HG03558 (cell line): Measurements from ENCODE around the gene SCAP.

Source experiments
- ATAC-seq: cut with Tn5 transposase; IDR thresholded peaks from one replicate; pipeline ENCODE4 v1.9.1; 2021; ENCODE audit warnings: moderate number of reproducible peaks; ENCODE audit not compliant: unreplicated experiment; ENCODE audit errors: extremely low read depth

SCAP gene

GRCh38 chr3:47404955-47405790 lies 70.6 kb downstream of the SCAP start:
- ATAC-seq: no peak

GRCh38 chr3:47404431-47404876 lies 71.3 kb downstream of the SCAP start:
- ATAC-seq: no peak

GRCh38 chr3:47399531-47400270 lies 76.0 kb downstream of the SCAP start:
- no peak for ATAC-seq

- ATAC-seq: no peak
These were observed 76.7 kb downstream of the SCAP start for GRCh38 chr3:47399016-47399415.

GRCh38 chr3:47398228-47398627 lies 77.5 kb downstream of the SCAP start:
- no peak for ATAC-seq

DNA sequence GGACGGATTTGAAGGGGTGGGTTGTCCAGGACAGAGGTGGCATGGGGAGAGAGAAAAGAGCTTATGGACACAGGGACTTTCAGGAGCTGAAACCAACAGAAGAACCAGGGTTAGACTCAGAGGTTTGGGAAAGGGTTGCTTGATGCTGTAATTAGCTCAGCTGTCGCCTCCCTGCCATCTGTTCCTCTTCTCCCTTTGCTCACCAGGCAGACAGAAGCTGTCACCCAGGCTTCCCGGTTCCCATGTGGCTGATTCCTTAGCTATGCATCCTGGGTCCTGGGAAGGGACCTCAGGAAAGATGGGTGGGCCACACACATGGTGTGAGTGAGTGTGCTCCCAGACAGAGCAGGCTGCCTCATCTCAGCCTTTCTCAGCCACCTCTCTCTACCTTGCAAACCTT lies 80.9 kb downstream of the SCAP start:
- no peak for ATAC-seq

- ATAC-seq: no peak
These were observed 81.4 kb downstream of the SCAP start for GRCh38 chr3:47394140-47394870.

DNA sequence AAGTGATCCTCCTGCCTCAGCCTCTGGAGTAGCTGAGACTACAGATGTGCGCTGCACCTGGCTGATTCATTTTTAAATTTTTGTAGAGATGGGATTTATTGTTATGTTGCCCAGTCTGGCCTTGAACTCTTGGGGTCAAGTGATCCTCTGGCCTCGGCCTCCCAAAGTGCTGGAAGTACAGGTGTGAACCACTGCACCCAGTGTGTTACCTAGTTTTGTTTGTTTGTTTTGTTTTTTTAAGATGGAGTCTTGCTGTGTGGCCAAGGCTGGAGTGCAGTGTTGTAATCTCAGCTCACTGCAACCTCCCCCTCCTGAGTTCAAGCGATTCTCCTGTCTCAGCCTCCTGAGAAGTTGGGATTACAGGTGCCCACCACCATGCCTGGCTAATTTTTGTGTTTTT lies 82.8 kb downstream of the SCAP start:
- no peak for ATAC-seq

- ATAC-seq: no peak
These were observed 89.9 kb downstream of the SCAP start for GRCh38 chr3:47385796-47386195.

- no peak for ATAC-seq
These were observed 90.7 kb downstream of the SCAP start for GRCh38 chr3:47385007-47385406.

GRCh38 chr3:47384425-47384824 lies 91.3 kb downstream of the SCAP start:
- ATAC-seq: no peak

DNA sequence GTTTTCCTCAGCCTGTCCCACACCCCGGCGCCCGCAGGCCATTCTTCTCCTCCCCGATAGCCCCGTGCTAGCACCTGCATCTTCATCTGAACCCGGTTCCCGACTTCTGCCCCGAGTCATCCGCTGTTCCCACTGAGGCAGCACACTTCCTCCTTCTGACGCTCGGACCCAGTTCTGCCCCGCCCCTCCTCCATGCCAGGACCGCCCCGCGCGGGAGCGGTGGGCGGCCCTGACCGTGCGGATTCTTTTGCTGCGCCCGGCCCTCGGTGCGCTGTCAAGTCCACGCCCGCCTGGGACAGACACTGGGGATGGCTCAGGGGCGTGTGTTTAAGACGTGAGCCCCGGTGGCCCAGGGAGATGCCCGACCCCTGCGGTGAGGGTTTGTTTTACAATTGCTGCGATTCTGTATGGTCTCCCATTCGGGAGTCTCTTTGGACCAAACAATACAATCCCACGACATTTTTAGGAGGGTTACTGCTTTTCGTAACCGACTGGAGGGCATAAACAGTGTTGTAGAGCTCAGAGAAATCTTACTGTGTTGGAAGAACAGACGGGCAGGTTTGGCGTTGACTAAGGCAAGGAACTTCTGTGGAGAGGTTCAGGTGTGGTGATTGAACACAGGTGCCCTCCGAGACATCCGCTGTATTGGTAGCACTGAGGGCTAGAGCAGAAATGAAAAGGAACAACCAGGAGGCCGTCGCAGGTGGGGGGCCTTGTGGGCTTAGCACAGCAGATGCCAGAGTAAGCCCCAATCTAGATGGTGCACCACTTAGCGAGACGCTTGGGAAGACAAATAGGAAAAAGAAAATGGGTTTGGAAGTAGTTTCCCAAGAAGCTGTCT lies 94.2 kb downstream of the SCAP start:
- peak; percentile 61 for ATAC-seq

DNA sequence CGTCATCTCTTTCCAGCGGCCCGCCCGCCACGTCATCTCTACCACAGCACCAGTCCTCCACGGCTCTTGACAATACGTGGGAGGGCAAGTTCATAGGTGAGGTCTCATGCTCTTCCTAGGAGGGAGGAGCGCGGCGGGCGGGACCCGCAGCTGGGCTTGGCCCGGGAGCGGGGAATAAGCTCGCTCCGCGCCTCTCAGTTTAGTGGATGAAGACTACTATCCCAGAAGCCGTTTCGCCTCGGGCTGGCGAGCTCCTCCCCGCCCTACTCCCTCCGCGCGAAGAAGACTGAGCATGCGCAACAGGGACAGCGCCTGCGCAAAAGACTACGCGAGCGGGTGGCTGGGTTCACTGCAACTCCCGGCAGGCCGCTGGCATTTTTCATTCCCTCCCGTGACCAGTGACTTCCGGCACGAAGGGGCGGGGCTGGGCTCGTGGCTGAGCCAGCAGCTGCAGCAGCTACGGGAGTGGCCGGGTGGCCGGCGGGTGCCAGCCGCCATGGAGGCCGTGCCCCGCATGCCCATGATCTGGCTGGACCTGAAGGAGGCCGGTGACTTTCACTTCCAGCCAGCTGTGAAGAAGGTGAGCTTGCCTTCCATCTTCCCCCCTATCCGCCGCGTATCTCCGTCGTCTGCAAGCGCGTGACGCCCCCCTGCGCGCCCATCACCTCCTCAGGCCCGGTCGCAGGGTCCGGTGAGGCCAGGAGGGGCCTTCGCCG lies 95.0 kb downstream of the SCAP start, which contains the start of gene PTPN23:
PTPN23 (plus strand) TSS at position 421 of the 716 bp plus-strand sequence; CDS start at position 497, 76 bp downstream.
- ATAC-seq: peak; percentile 51

GRCh38 chr3:47380026-47380600 lies 95.6 kb downstream of the SCAP start:
- no peak for ATAC-seq

- no peak for ATAC-seq
These were observed 96.3 kb downstream of the SCAP start for GRCh38 chr3:47379411-47379899.

DNA sequence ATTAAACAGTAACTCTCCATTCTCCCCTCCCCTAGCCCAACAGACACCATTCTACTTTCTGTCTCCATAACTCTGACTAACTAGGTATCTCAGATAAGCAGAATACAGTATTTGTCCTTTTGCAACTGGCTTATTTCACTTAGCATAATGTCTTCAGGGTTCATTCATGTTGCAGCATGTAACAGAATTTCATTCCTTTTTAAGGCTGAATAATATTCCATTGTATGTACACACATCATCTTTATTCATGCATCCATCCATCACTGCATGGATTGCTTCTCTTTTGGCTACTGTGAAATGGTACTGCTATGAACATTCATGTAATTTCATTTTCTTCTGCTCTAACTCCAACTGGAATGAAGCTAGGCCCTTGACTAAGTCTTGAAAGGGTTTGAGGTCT lies 96.9 kb downstream of the SCAP start:
- ATAC-seq: no peak

GRCh38 chr3:47377186-47377585 lies 98.6 kb downstream of the SCAP start:
- no peak for ATAC-seq

- ATAC-seq: no peak
These were observed 99.3 kb downstream of the SCAP start for GRCh38 chr3:47376393-47376792.

DNA sequence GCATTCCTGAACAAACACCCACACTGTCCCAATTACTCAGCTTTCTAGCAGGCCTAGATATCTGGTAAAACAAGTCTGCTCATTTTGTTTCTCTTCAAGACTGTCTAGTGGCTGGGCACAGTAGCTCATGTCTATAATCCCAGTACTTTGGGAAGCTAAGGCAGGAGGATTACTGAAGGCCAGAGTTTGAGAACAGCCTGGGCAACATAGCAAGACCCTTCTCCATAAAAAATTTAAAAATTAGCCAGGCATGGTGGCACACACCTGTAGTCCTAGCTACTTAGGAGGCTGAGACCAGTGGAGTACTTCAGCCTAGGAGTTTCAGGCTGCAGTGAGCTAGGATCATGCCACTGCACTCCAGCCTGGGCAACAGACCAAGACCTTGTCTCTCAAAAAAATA lies 101.2 kb downstream of the SCAP start:
- ATAC-seq: no peak
